Ishikawa (cell line): ENCODE results near the gene ARPP21.

Experiments
- CEBPB ChIP-seq: IDR thresholded peaks from 2 replicates; pipeline ENCODE4 v1.6.1; 2012
- CREB1 ChIP-seq: IDR thresholded peaks from 2 replicates; pipeline ENCODE4 v1.6.1; 2012; ENCODE audit warnings: low read depth
- EGR1 ChIP-seq: IDR thresholded peaks from 2 replicates; pipeline ENCODE4 v1.6.1; 2012
- EP300 ChIP-seq: IDR thresholded peaks from 2 replicates; pipeline ENCODE4 v1.6.1; 2012; ENCODE audit warnings: borderline replicate concordance
- FOXM1 ChIP-seq: IDR thresholded peaks from 2 replicates; pipeline ENCODE4 v1.6.1; 2012; ENCODE audit warnings: low read depth, borderline replicate concordance
- MAX ChIP-seq: IDR thresholded peaks from 2 replicates; pipeline ENCODE4 v1.6.1; 2012
- NFIC ChIP-seq: IDR thresholded peaks from 2 replicates; pipeline ENCODE4 v1.6.1; 2012
- RAD21 ChIP-seq: IDR thresholded peaks from 2 replicates; pipeline ENCODE4 v1.6.1; 2012; ENCODE audit warnings: low read depth
- REST ChIP-seq: IDR thresholded peaks from 2 replicates; pipeline ENCODE4 v1.6.1; 2012; ENCODE audit warnings: low read depth, mild to moderate bottlenecking
- TAF1 ChIP-seq: IDR thresholded peaks from 2 replicates; pipeline ENCODE4 v1.6.1; 2012; ENCODE audit warnings: low read depth, mild to moderate bottlenecking
- TCF12 ChIP-seq: IDR thresholded peaks from 2 replicates; pipeline ENCODE4 v1.6.1; 2012; ENCODE audit warnings: low read depth
- TEAD4 ChIP-seq: IDR thresholded peaks from 2 replicates; pipeline ENCODE4 v1.6.1; 2012
- USF1 ChIP-seq: IDR thresholded peaks from 2 replicates; pipeline ENCODE4 v1.6.1; 2012
- YY1 ChIP-seq: IDR thresholded peaks from 2 replicates; pipeline ENCODE4 v1.6.1; 2012; ENCODE audit warnings: low read depth
- ZBTB7A ChIP-seq: IDR thresholded peaks from 2 replicates; pipeline ENCODE4 v1.6.1; 2012; ENCODE audit warnings: low read depth

Gene ARPP21

GRCh38 chr3:35617370-35617769 is 22.0 kb upstream of the ARPP21 start:
- TF ChIP-seq MAX (no peak), CEBPB (no peak), NFIC (no peak), TEAD4 (no peak), CREB1 (no peak), USF1 (no peak), EGR1 (no peak), TCF12 (no peak), REST (no peak), EP300 (no peak), RAD21 (no peak), YY1 (no peak), ZBTB7A (no peak), TAF1 (no peak), FOXM1 (no peak)

GRCh38 chr3:35624698-35625097 is 14.6 kb upstream of the ARPP21 start:
- TF ChIP-seq MAX (no peak), CEBPB (no peak), REST (no peak), TAF1 (no peak), TCF12 (no peak), YY1 (no peak), USF1 (no peak), EP300 (no peak), EGR1 (no peak), TEAD4 (no peak), ZBTB7A (no peak)

- TF ChIP-seq RAD21 (no peak), CREB1 (no peak), FOXM1 (no peak), TEAD4 (no peak), ZBTB7A (no peak), CEBPB (no peak), MAX (no peak), EP300 (no peak), NFIC (no peak), TCF12 (no peak), REST (no peak), TAF1 (no peak), USF1 (no peak), YY1 (no peak), EGR1 (no peak)
These were observed 5.8 kb upstream of the ARPP21 start for GRCh38 chr3:35633332-35634124.
